ENCODE results near the gene ANO3.

GRCh38 chr11:26399336-26399735 is 67.4 kb downstream of the ANO3 start:
- TF ChIP-seq CTCF (conservative IDR thresholded peaks at IDR 0.05) = no peak
- no peak for TF ChIP-seq EZH2 (IDR thresholded peaks at IDR 0.05; ENCODE audit: low read depth)

All from PC-9 (cell line).